NK-92 (cell line): Measurements from ENCODE around the gene LRRC41.
"Not testable (repeated sequence)": the region's sequence is repeated elsewhere in the genome, so short reads cannot be mapped to it uniquely, and the experiment has no call there.

Experiments
- DNase-seq: peaks from one replicate; lab custom pipeline; 2025; ENCODE audit not compliant: unreplicated experiment; lab: John Stamatoyannopoulos, UW

The LRRC41 gene

DNA sequence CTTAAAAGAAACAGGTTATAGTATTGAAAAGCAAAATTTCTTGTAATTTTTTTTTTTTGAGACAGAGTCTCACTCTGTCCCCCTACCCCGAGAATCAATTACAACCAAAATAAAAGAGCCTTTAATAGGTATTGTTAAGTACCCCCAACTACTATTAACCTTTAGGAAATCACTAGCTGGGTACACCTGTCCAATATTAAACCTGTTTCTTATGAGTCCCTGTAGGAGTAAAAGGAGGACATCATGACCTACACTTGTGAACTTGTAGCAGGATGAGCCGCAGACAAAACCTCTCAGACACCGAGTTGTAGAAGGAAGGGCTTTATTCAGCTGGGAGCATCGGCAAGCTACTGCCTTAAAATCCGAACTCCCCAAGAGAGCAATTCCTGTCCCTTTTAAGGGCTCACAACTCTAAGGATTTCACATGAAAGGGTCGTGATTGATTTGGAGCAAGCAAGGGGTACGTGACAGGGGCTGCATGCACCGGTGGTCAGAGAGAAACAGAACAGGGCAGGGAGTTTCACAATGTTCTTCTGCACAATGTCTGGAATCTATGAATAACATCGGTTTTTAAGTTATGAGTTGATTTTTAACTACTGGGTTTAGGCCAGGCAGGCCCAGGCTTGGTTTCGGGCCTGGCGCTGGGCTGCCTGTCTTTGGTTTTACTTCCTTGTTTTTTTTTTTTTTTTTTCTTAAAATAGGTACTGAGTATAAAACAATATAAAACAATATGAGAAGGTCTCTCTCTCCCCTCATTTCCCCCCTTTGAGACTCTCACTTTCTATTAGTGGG lies 22.1 kb upstream of the LRRC41 start:
- DNase-seq, result not testable (repeated sequence)

DNA sequence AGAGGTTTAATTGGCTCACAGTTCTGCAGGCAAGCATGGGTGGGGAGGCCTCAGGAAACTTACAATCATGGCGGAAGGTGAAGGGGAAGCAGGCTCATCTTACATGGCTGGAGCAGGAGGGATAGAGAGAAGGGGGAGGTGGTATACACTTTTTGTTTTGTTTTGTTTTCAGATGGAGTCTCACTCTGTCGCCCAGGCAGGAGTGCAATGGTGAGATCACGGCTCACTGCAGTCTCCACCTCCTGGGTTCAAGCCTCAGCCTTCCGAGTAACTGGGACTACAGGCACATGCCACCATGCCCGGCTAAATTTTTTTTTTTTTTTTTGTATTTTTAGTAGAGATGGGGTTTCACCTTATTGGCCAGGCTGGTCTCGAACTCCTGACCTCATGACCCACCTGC lies 18.8 kb upstream of the LRRC41 start:
- DNase-seq, result not testable (repeated sequence)

- DNase-seq, result not testable (repeated sequence)
Measured at GRCh38 chr1:46319960-46320914, 16.8 kb upstream of the LRRC41 start.

GRCh38 chr1:46319301-46319700 lies 15.9 kb upstream of the LRRC41 start:
- not testable (repeated sequence) for DNase-seq

GRCh38 chr1:46317323-46317722 lies 13.9 kb upstream of the LRRC41 start:
- DNase-seq, result no peak

- DNase-seq, result no peak
Measured at GRCh38 chr1:46315669-46316403, 12.4 kb upstream of the LRRC41 start.

GRCh38 chr1:46310321-46310720 lies 6.9 kb upstream of the LRRC41 start:
- no peak for DNase-seq

- DNase-seq, result no peak
Measured at GRCh38 chr1:46309401-46310159, 6.2 kb upstream of the LRRC41 start.

DNA sequence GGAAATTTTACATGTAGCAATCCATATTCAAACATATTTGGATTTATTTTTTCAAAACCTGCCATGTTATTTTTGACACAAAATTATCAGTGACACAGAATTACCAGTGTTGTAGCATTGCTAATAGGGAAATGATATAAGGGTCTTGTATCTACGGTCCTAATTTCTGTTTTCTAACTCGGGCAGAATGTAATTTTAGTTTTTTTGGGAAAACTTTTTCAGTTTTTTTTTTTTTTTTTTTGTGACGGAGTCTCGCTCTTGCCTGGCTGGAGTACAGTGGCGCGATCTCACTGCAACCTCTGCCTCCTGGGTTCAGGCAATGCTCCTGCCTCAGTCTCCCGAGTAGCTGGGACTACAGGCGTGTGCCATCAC lies 2.7 kb upstream of the LRRC41 start:
- no peak for DNase-seq

DNA sequence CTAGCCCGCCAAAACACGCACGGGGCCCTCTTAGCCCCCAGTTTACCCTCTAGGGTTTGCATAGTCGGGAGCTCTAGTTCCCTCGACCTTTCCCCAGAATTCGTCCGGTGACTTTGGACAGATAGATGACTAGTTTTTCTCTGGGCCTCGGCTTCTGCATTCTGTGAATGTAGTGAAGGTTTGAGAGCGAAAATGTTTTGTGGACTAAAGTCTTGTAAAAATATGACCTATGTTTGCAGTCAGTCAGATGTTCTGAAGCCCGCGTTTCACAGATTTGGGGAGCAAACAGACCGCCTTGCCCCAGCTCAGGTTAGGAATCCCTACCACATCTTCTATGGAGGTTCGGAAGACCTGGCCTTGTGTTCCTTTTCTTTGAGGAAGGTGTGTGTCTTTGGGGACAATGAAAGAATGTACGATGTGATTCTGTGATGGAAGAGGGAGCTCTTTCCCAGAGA lies 483 bp upstream of the LRRC41 start:
- no peak for DNase-seq

DNA sequence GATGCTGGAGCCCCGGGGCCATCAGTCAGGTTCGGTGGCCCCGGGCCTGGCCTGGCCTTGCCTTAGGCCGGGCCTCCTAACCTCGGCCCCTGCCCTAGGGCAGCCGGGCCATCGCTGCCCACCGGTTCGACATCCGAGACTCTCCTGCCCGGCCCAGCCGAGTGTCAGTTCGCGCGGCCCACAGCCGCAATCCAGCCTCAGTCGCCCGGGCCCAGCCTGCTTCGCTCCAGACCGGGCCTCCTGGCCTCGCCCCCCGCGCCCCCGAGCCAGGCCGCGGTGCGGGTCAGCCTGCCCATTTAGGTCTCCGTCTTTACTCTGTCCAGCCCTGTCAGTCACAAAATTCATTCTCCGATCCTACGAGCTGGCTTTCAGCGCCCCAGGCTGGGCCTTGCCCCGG lies 777 bp downstream of the LRRC41 start:
- no peak for DNase-seq

GRCh38 chr1:46301808-46302640 lies 1.4 kb downstream of the LRRC41 start:
- no peak for DNase-seq

DNA sequence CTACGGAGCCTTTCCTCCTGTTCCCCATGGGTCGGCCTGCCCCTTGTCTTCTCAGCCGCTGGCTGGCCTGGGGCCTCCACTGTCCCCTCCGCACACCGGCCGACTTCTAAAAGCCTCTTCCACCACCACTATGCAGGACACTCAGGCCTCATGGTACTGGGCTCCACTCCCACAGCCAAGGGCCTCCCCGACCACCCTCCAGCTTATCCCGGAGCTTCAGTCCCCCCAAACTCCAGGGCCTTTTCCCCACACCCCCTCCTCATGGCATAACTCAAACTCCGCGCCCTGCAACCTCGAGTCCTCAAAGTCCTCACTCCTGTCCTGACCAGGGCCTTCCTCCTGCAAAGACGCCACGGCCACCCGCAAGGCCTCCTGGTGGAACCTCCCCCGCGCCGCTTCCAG lies 2.0 kb downstream of the LRRC41 start:
- DNase-seq, result no peak

DNA sequence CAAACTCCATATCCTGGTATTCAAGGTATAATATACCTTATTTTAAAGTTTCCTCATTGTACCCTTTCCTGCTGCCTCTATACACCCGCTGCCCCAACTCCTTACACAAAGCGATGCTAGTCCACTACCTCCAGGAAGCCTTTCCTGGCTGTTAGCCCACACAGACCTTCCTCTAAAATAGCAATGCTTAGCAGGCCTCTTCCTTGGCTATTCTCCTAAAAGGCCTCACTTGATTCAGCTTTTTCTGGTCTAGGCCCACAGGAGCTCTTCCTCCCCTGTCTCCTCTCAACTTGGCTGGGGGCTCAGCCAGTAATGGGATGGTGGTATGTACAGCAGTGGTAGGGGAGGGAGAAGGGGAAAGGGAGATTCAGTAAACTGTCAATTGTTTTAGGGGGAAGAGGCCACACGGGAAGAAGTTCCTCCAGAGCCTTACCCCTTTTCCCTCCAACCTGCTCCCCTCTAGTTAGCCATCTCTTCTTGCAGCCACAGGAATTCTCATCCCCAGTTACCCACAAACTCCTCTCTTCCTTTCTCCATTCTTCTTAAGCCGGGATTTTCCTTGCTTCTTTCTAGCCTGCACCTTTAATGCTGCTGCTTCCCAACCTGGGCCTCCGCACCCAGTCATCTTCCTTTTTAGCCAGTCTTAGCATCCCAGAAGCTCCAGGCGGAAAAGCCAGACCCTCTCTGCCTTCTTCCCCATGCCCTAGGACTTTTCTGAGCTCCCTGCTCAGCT lies 2.6 kb downstream of the LRRC41 start:
- no peak for DNase-seq

DNA sequence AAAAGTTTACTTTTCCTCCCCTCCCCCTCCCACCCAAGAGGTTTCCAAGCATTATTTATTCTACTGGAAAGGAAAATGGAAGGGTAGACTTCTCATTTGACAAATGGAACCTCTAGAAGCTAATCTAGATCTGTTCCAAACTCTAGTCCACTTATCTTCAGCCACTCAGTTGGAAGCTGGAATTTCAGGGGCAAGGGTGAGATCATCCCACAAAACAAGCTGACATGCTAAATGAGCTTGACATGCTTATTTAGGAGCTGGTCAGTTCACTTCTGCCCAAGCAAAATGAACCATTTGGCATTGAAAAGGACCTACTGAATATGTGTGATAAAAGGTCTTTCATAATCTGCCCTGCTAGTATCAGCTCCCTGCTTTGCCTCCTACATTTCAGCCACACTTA lies 5.0 kb downstream of the LRRC41 start:
- DNase-seq, result no peak

- DNase-seq, result no peak
Measured at GRCh38 chr1:46295306-46295705, 8.1 kb downstream of the LRRC41 start.

- no peak for DNase-seq
Measured at GRCh38 chr1:46289976-46290375, 13.4 kb downstream of the LRRC41 start.

DNA sequence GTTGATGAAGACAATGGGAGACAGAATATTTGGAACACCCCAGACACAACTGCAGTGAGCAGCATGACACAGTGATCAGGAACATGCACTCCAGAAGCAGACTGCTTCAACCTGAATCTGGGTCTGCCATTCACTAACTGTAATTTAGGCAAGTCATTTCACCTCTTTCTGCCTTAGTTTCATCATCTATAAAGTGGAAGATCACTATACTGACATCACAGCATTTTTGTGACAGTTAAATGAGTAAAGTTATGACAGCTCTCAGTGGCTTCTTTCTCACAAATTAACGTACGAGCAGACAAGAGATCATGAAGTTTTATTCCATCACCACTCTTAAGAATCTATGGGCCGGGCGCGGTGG lies 14.3 kb downstream of the LRRC41 start:
- DNase-seq, result no peak

DNA sequence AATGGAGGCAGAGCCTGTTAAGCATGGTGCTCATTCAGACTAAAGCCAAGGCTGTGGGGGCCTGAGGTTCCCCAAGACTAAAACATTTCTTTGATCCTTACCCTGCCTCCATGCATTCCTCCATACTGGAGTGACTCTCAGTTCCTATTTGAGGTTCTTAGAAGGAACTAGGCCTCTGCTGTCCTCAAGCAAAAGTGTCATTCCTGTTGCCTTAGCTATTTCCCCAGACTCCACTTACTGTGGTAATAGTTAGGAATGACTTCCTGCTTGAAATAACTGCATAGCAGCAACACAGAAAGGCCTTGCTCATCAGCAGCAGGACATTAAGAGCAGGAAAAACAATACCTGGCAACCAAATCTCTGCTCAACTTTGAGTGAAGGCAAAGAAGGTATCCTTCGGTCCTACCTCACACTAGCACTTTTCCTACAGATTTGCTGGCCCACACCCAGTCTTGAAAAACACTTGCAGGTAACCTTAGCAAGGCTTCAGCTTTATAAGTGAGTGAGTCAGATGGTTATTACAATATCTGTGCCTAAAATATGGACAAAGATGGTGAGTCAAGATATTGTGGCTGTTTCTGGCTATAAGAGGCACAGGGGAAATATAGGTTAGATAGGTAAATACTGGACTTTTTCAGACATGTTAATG lies 14.8 kb downstream of the LRRC41 start:
- DNase-seq, result no peak
